HUES64 (cell line): ENCODE data around the gene OR2T2. TPM values are rescaled to one million over a fixed set of nuclear protein-coding genes. Genes with fewer than 3 reads are reported as not detected.
"Not testable (repeated sequence)": the region's sequence is repeated elsewhere in the genome, so short reads cannot be mapped to it uniquely, and the experiment has no call there.

Source experiments
- H3K27ac ChIP-seq: 2 replicates; pipeline ENCODE4 v1.7.0; 2013; ENCODE audit warnings: low read depth, low read length, inconsistent platforms
- H3K27me3 ChIP-seq: 2 replicates; pipeline ENCODE4 v1.6.1; 2013; ENCODE audit warnings: mild to moderate bottlenecking, low read length; ENCODE audit not compliant: insufficient read depth
- H3K36me3 ChIP-seq: 2 replicates; pipeline ENCODE4 v1.6.1; 2013; ENCODE audit warnings: mild to moderate bottlenecking, low read length; ENCODE audit not compliant: insufficient read depth
- H3K4me1 ChIP-seq: 2 replicates; pipeline ENCODE4 v1.6.1; 2013; ENCODE audit warnings: mild to moderate bottlenecking, low read length, moderate library complexity; ENCODE audit not compliant: insufficient read depth
- H3K4me3 ChIP-seq: 2 replicates; pipeline ENCODE4 v1.5.1; 2013; ENCODE audit warnings: mild to moderate bottlenecking, low read length, moderate library complexity
- H3K9ac ChIP-seq: 2 replicates; pipeline ENCODE4 v1.6.1; 2013; ENCODE audit warnings: mild to moderate bottlenecking, low read depth, low read length
- H3K9me3 ChIP-seq: 2 replicates; pipeline ENCODE4 v1.6.1; 2013; ENCODE audit warnings: low read depth, low read length; ENCODE audit not compliant: insufficient read depth
- WGBS: fragments of 150-250, 120-280 bp; methylation state at CpG from one replicate; pipeline ENCODE4 v1.1.7; 2013; ENCODE audit warnings: missing lambda C conversion rate; 5-methylcytosine and 5-hydroxymethylcytosine counted together
- polyA plus RNA-seq, 2 experiments: library from polyadenylated mRNA; stranded (reverse); fragments of 50-300 nt; gene quantifications; one replicate each; pipeline ENCODE4 v1.2.3, GENCODE V29; 2013

OR2T2 gene
- not detected for polyA plus RNA-seq (2013, experiment 1 of 2)
- not detected for polyA plus RNA-seq (2013, experiment 2 of 2)

DNA sequence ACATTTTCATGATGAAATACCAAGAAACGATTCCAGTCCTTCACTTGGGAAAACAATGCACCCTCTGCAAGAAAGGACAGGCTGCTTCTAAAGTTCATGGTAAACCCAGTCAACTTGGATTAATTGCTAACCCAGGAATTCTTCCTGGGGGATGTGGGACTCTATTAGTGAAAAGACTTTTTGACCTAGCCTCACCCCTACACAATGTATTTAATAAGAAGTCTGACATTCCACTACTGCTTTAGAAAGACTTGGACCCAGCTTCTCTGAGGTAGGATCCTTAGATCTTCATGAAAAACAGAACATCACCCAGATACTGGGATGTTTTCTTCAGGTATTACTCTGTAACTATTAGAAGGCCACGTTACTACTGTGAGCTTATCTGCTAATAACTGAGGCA lies at the start of gene OR2T2:
TSS of gene OR2T2 (plus strand) at position 239 of the 400 bp plus-strand sequence. CDS start 7,161 bp downstream, outside the sequence.
- not testable (repeated sequence) for H3K27me3 ChIP-seq, H3K9ac ChIP-seq, H3K36me3 ChIP-seq, H3K4me3 ChIP-seq, H3K27ac ChIP-seq, H3K4me1 ChIP-seq
- WGBS, result no CpG with 5 or more reads among the region's 2 CpGs
- peaks cover 45% of the 10 kb centered on the region for H3K9me3 ChIP-seq

DNA sequence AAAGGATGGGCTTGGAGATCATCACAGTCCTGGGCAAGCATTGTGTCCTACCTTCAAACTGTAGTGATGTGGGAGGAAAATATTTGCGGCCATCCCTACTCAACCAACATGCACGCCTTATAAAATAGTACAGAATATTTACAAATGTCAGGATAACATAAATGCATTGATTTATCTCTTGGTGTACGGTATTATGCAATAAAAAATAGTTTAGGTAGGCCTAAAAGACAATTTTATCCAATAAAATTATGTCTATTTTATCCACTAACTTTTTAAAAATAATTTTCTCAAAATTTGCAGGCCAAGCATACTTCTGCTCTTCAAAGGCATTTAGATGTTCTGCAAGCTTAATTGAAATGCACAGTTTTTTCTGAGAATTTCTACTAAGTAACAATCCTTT lies 42.7 kb upstream of the OR2T2 start, which contains the start of gene OR2T1:
TSS of gene OR2T1 (plus strand) at position 301 of the 400 bp plus-strand sequence. CDS start 3,100 bp downstream, outside the sequence.
- no peak within 1 kb of the TSS for H3K9ac ChIP-seq
- H3K4me1 ChIP-seq, result no peaks in the 10 kb centered on the region
- no peak within 1 kb of the TSS for H3K4me3 ChIP-seq
- H3K9me3 ChIP-seq, result peaks cover 99% of the 10 kb centered on the region
- no peak within 1 kb of the TSS for H3K27ac ChIP-seq
- H3K36me3 ChIP-seq, result no peaks in the 10 kb centered on the region
- H3K27me3 ChIP-seq, result no peaks in the 10 kb centered on the region
- WGBS, result no CpG with 5 or more reads among the region's 3 CpGs

GRCh38 chr1:248404024-248404423 lies 41.4 kb upstream of the OR2T2 start:
- peaks cover 92% of the 10 kb centered on the region for H3K9me3 ChIP-seq
- H3K4me3 ChIP-seq, result no peak overlapping the region
- no peaks in the 10 kb centered on the region for H3K36me3 ChIP-seq
- H3K4me1 ChIP-seq, result no peaks in the 10 kb centered on the region
- no peak overlapping the region for H3K9ac ChIP-seq
- H3K27me3 ChIP-seq, result no peaks in the 10 kb centered on the region
- no peak overlapping the region for H3K27ac ChIP-seq
- 80% methylated on average over 6 of the region's 6 CpGs for WGBS

DNA sequence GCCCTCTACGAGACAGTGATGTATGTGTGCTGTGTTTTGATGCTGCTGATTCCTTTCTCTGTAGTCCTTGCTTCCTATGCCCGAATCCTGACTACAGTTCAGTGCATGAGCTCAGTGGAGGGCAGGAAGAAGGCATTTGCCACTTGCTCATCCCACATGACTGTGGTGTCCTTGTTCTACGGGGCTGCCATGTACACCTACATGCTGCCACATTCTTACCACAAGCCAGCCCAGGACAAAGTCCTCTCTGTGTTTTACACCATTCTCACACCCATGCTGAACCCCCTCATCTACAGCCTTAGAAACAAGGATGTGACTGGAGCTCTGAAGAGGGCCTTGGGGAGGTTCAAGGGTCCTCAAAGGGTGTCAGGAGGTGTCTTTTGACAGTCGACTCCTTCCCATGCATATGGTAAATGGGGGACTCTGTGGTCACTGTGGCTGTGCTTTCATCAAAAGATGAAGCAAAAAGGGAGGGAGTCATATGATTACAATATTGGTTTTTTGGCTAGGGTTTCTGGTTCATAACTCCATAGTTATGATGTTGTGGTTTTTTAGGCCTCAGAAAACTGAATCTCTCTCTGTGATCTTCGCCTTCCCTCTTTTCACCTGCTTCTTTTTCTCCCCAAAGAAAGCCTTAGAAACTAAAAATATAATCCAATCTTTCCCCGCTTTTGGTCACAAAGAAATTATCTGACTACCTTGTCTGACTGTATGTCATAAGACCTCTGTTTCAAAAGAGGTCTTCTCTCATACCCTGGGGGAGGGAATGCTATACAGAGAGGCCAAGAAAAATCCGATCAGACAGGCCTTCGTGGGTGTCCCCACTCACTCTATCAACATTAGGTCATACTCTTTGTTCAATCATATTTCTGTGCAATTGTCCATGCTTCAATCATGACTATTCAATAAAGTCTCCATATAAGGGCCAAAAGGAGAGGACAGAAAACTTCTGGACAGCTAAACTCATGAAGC lies 38.4 kb upstream of the OR2T2 start:
- Histone ChIP-seq H3K27me3 (no peaks in the 10 kb centered on the region), H3K9me3 (peaks cover 91% of the 10 kb centered on the region), H3K36me3 (no peaks in the 10 kb centered on the region), H3K4me1 (no peaks in the 10 kb centered on the region), H3K9ac (no peak overlapping the region), H3K4me3 (no peak overlapping the region), H3K27ac (no peak overlapping the region)
- 72% methylated on average over 8 of the region's 8 CpGs for WGBS

- Histone ChIP-seq H3K4me3 (no peak overlapping the region), H3K9ac (no peak overlapping the region), H3K4me1 (no peaks in the 10 kb centered on the region), H3K9me3 (peaks cover 94% of the 10 kb centered on the region), H3K27ac (no peak overlapping the region), H3K36me3 (no peaks in the 10 kb centered on the region), H3K27me3 (no peaks in the 10 kb centered on the region)
- WGBS, result 48% methylated on average over 3 of the region's 3 CpGs
Observed at GRCh38 chr1:248416226-248416625, 29.2 kb upstream of the OR2T2 start.

GRCh38 chr1:248417854-248418253 lies 27.6 kb upstream of the OR2T2 start:
- Histone ChIP-seq H3K4me3 (no peak overlapping the region), H3K27ac (no peak overlapping the region), H3K4me1 (no peaks in the 10 kb centered on the region), H3K9ac (no peak overlapping the region), H3K27me3 (no peaks in the 10 kb centered on the region), H3K36me3 (no peaks in the 10 kb centered on the region), H3K9me3 (peaks cover 91% of the 10 kb centered on the region)
- WGBS, result 69% methylated on average over 2 of the region's 2 CpGs

DNA sequence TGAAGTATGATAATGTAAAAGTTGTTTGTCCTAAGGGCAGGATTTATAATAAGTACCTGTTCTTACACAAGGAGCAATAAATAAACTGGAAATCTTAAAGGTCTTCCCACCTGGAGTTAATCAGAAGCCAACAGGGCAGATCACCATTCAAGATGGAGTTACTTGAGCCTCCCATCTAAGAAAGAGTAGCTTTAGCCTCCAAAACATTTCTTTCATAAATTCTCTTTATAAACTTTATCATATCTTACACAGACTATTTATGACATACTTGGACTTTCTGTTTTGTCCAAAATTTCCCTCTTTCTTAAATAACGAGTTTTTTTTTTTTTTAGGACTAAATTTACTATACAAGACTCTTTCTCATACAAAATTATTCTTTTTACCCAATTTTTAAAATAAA lies 24.1 kb upstream of the OR2T2 start:
- H3K36me3 ChIP-seq, result no peaks in the 10 kb centered on the region
- WGBS, result 33% methylated on average over 1 of the region's 1 CpG
- H3K4me3 ChIP-seq, result no peak overlapping the region
- no peak overlapping the region for H3K27ac ChIP-seq
- H3K9ac ChIP-seq, result no peak overlapping the region
- no peaks in the 10 kb centered on the region for H3K27me3 ChIP-seq
- peaks cover 85% of the 10 kb centered on the region for H3K9me3 ChIP-seq
- no peaks in the 10 kb centered on the region for H3K4me1 ChIP-seq

DNA sequence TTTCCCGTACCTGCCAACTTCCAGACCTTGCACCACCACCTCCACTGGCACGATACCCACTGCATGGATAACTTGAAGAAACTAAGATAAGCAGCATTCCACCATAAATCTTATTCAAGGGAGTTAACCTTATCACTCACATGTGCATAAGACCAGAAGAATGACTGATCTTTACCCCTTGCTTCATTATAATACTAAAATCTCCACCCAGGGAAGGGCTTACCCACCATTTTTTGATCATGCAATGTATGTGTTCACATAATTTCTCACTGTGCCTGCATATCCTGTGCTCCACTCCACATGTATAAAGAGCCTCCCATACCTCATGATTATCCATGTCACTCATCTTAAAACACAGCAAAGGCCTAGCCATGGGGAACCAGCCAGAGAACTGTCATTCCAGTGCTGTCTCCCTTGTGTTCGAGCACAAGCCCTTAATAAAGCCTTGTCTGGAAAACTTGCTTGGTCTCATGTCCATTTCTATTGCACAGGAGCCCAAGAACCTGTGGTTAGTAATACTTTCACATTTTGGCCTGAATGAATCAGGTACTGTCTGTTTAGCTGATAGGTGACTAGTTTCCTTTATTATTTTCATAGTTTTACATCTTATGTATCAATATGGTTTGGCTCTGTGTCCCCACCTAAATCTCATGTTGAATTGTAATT lies 17.8 kb upstream of the OR2T2 start:
- WGBS, result 60% methylated on average over 3 of the region's 3 CpGs
- H3K4me1 ChIP-seq, H3K9ac ChIP-seq, H3K27me3 ChIP-seq, H3K36me3 ChIP-seq, H3K27ac ChIP-seq, H3K4me3 ChIP-seq: not testable (repeated sequence)
- peaks cover 72% of the 10 kb centered on the region for H3K9me3 ChIP-seq

- H3K36me3 ChIP-seq, H3K9ac ChIP-seq, H3K4me3 ChIP-seq, H3K27ac ChIP-seq, H3K27me3 ChIP-seq, H3K4me1 ChIP-seq: not testable (repeated sequence)
- peaks cover 69% of the 10 kb centered on the region for H3K9me3 ChIP-seq
- WGBS, result 78% methylated on average over 3 of the region's 3 CpGs
Observed at GRCh38 chr1:248428192-248428533, 17.3 kb upstream of the OR2T2 start.

DNA sequence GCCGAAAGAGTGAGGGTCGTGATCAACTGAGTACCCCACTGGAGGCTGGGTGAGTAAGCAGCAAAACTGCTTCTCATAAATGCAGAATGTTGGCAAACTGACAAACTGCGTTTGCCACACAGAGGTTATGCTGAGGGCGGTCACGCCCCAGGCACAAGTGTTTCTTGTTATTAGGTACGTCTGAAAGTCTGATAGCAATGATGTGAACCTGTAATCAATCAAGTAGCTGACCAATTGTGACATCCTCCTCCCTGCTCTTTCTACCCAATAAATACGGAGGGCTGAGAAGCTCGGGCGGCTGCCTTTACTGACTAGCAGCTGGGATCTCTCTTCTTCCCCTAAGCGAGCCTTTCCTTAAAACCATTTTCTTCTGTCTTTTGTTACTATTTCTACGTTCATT lies 13.8 kb upstream of the OR2T2 start:
- H3K36me3 ChIP-seq, H3K4me3 ChIP-seq, H3K9ac ChIP-seq, H3K27me3 ChIP-seq, H3K4me1 ChIP-seq, H3K27ac ChIP-seq: not testable (repeated sequence)
- 66% methylated on average over 7 of the region's 11 CpGs for WGBS
- H3K9me3 ChIP-seq, result peaks cover 54% of the 10 kb centered on the region

GRCh38 chr1:248432201-248432600 lies 13.2 kb upstream of the OR2T2 start:
- H3K4me1 ChIP-seq, H3K27me3 ChIP-seq, H3K36me3 ChIP-seq, H3K4me3 ChIP-seq, H3K27ac ChIP-seq, H3K9ac ChIP-seq: not testable (repeated sequence)
- H3K9me3 ChIP-seq, result peaks cover 51% of the 10 kb centered on the region
- whole genome bisulfite sequencing, result 81% methylated on average over 3 of the region's 4 CpGs
